Panc1 (cell line): ENCODE data around the gene DNAJB5. TPM values are rescaled to one million over a fixed set of nuclear protein-coding genes. Genes with fewer than 3 reads are reported as not detected.

Source experiments
- ATAC-seq: fragments of 200-7000 bp; cut with Tn5 transposase; 2 replicates; pipeline ENCODE4 v1.9.1; 2020; ENCODE audit warnings: mild to moderate bottlenecking, moderate library complexity
- BruUV-seq: library from RNA; stranded (reverse); fragments of 400-500 nt; replicated peaks from 2 replicates; lab custom pipeline; 2021; lab: Mats Ljungman, UMichigan
- CTCF ChIA-PET: fragments of 300-600 bp; sonication (Branson Sonifier 250); formaldehyde crosslinking; loops from one replicate; lab custom pipeline; 2022; ENCODE audit warnings: antibody characterized with exemption; lab: Charles Lee
- POLR2A ChIA-PET: fragments of 300-600 bp; sonication (Branson Sonifier 250); formaldehyde crosslinking; loops from one replicate; lab custom pipeline; 2022; ENCODE audit warnings: antibody characterized with exemption; lab: Charles Lee
- DNase-seq: peaks from one replicate; pipeline ENCODE4 v3.0.0-alpha.2; 2010; ENCODE audit warnings: low read depth, low spot score
- H3K27ac ChIP-seq: 2 replicates; pipeline ENCODE4 v1.5.1; 2011; ENCODE audit warnings: mild to moderate bottlenecking, low read length, inconsistent platforms
- H3K27me3 ChIP-seq: fragments of 200-500 bp; sonication (Bioruptor generic); 2 replicates; pipeline ENCODE4 v1.6.0; 2014; ENCODE audit warnings: low read length, inconsistent platforms; ENCODE audit not compliant: control insufficient read depth, insufficient read depth
- H3K36me3 ChIP-seq: fragments of 200-500 bp; sonication (Bioruptor generic); 2 replicates; pipeline ENCODE4 v1.5.1; 2014; ENCODE audit warnings: inconsistent platforms, mild to moderate bottlenecking, low read length, moderate library complexity; ENCODE audit not compliant: control insufficient read depth, insufficient read depth
- H3K4me1 ChIP-seq: 2 replicates; pipeline ENCODE4 v1.5.1; 2011; ENCODE audit warnings: inconsistent platforms, mild to moderate bottlenecking, low read length, moderate library complexity; ENCODE audit not compliant: control insufficient read depth, insufficient read depth
- H3K4me3 ChIP-seq, 2 experiments: 2 replicates each; pipeline ENCODE4 v1.5.1; 2011 to 2012; ENCODE audit warnings: low read depth in 2 of 2, low read length in 2 of 2, mild to moderate bottlenecking in 2 of 2, inconsistent platforms in 1 of 2, moderate library complexity in 1 of 2
- H3K9me3 ChIP-seq: fragments of 200-500 bp; sonication (Bioruptor generic); 2 replicates; pipeline ENCODE4 v1.5.1; 2014; ENCODE audit warnings: low read depth, mild to moderate bottlenecking, inconsistent platforms, low read length, moderate library complexity; ENCODE audit not compliant: control insufficient read depth, insufficient read depth
- POLR2AphosphoS5 ChIP-seq: IDR thresholded peaks from 2 replicates; pipeline ENCODE4 v1.6.1; 2012; ENCODE audit warnings: mild to moderate bottlenecking, low read depth, low read length, moderate library complexity
- SIN3A ChIP-seq: IDR thresholded peaks from 2 replicates; pipeline ENCODE4 v1.6.1; 2012; ENCODE audit warnings: low read depth, mild to moderate bottlenecking, low read length, moderate library complexity, borderline replicate concordance; ENCODE audit not compliant: insufficient read depth
- TCF7L2 ChIP-seq: IDR thresholded peaks from 2 replicates; pipeline ENCODE4 v1.6.1; 2011; ENCODE audit warnings: mild to moderate bottlenecking, low read depth, low read length, inconsistent platforms
- in situ Hi-C: cut with HindIII; loops from 2 replicates; pipeline ENCODE4 v1.10.0; 2016; ENCODE audit warnings: low sequenced_read_pairs, low pct_unique_long_range_greater_than_20kb
- intact Hi-C: fragments of 100-400 bp; cut with micrococcal nuclease; formaldehyde crosslinking; loops from one replicate; pipeline ENCODE4 v1.10.0; 2022; ENCODE audit not compliant: unreplicated experiment
- total RNA-seq: library from RNA; stranded (reverse); gene quantifications from one replicate; pipeline ENCODE4 v1.2.1, GENCODE V29; 2021; ENCODE audit not compliant: unreplicated experiment
- TF ChIP-seq, protein P1 (sequence below): fragments of 450-650 bp; IDR thresholded peaks from 2 replicates; pipeline ENCODE4 v1.5.1; 2017; ENCODE audit warnings: mild to moderate bottlenecking
- TF ChIP-seq, protein P2 (sequence below), 2 experiments: IDR thresholded peaks; 2 replicates each; pipeline ENCODE4 v1.6.1; 2011 to 2012; ENCODE audit warnings: low read depth in 2 of 2, control low read depth in 1 of 2, low read length in 1 of 2, mild to moderate bottlenecking in 1 of 2, moderate library complexity in 1 of 2; ENCODE audit not compliant: insufficient read depth in 1 of 2

The DNAJB5 gene
- total RNA-seq, 1 experiment from 2014 or later: 9.7 TPM

DNA sequence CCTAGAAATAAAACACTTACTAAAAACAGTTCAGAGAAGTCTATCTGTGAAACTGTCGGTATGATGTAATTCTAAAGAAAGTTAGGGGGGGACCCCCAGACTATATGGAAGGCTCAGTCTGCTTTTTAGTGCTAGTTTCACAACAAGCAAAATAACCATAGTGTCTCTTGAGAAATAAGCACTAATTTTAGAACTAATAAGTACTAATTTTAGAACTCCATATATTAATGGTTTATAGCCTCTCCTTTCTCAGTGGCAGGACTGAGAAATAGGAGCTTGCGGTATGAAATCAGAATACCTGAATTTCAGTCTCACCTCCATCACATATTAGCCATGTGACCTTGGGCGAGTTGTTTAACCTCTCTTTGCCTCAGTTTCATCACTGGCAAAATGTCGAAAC, 32.9 kb upstream of the DNAJB5 start:
- no peak overlapping the region for H3K27ac ChIP-seq
- H3K27me3 ChIP-seq: peaks cover 62% of the 10 kb centered on the region
- no peaks in the 10 kb centered on the region for H3K9me3 ChIP-seq
- H3K4me3 ChIP-seq: no peak overlapping the region
- H3K36me3 ChIP-seq: no peaks in the 10 kb centered on the region
- in situ Hi-C loops (no loop called here), intact Hi-C loops (no loop called here)
- H3K4me1 ChIP-seq: peaks cover 2% of the 10 kb centered on the region; the same call in 1 of the 2 replicates
- TF ChIP-seq, protein P1, sequence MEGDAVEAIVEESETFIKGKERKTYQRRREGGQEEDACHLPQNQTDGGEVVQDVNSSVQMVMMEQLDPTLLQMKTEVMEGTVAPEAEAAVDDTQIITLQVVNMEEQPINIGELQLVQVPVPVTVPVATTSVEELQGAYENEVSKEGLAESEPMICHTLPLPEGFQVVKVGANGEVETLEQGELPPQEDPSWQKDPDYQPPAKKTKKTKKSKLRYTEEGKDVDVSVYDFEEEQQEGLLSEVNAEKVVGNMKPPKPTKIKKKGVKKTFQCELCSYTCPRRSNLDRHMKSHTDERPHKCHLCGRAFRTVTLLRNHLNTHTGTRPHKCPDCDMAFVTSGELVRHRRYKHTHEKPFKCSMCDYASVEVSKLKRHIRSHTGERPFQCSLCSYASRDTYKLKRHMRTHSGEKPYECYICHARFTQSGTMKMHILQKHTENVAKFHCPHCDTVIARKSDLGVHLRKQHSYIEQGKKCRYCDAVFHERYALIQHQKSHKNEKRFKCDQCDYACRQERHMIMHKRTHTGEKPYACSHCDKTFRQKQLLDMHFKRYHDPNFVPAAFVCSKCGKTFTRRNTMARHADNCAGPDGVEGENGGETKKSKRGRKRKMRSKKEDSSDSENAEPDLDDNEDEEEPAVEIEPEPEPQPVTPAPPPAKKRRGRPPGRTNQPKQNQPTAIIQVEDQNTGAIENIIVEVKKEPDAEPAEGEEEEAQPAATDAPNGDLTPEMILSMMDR: no peak
- POLR2A ChIA-PET: no interaction called here
- DNase-seq: no peak
- no peak for ATAC-seq
- CTCF ChIA-PET: no interaction called here
- no TSS peak for BruUV-seq

DNA sequence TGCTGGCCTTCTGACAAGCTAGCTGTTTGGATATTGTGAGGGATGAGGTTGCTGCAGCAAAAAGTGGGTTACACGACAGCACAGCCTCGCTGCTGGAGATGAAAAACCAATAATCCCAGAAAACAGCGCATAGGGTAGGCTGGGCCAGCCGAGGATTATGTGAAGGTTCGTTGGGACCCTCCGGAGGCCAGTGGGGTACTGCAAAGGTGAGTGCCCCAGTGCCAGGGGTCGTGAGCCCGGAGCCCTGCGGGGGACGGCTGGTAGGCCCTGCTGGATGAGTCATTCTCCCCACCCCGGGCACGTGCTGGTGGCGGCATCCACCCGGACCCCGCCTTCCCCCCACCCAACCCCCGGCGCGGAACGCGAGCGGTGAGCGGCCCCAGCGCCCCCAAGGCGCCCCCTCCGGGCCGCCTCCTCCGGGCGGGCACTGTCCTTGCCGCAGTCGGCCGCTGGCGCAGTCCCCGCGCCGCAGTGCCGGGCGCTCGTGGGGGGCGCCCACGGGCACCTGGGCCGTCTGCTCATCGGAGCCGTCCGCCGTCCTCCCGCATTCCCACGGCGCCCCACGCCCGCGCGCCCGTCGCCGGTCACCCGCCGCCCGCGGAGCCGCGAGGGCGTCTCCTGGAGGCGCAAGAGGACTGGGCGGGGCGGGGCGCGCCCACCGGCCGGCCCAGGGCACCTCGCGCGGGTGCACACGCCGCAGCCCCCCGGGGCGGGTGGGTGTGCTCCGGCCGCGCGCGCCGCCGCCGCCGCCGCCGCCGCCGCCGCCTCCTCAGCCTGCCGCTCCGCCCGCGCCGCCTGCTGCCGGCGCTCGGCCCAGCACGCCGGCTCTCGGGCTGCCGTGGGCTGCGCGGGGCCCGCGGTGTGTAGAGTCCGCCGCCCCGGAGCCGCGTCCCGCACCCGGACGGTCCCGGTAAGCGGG, 31.8 kb upstream of the DNAJB5 start, which contains the start of gene PHF24:
PHF24 (plus strand) TSS at position 794 of the 919 bp plus-strand sequence. CDS start 13,014 bp downstream, outside the sequence.
- Histone ChIP-seq H3K4me3 (peak within 1 kb of the TSS; percentile 25 to 32), H3K9me3 (no peaks in the 10 kb centered on the region), H3K27me3 (peaks cover 63% of the 10 kb centered on the region), H3K27ac (no peak within 1 kb of the TSS), H3K36me3 (no peaks in the 10 kb centered on the region), H3K4me1 (peaks cover 8% of the 10 kb centered on the region; the same call in 1 of the 2 replicates)
- ATAC-seq: peak; percentile 87
- no TSS peak for BruUV-seq
- TF ChIP-seq TCF7L2: no peak
- TF ChIP-seq, protein P1: peak; percentile 67
- intact Hi-C loops: no loop called here
- no peak for DNase-seq
- POLR2A ChIA-PET: no interaction called here
- in situ Hi-C loops: no loop called here
- CTCF ChIA-PET: no interaction called here

DNA sequence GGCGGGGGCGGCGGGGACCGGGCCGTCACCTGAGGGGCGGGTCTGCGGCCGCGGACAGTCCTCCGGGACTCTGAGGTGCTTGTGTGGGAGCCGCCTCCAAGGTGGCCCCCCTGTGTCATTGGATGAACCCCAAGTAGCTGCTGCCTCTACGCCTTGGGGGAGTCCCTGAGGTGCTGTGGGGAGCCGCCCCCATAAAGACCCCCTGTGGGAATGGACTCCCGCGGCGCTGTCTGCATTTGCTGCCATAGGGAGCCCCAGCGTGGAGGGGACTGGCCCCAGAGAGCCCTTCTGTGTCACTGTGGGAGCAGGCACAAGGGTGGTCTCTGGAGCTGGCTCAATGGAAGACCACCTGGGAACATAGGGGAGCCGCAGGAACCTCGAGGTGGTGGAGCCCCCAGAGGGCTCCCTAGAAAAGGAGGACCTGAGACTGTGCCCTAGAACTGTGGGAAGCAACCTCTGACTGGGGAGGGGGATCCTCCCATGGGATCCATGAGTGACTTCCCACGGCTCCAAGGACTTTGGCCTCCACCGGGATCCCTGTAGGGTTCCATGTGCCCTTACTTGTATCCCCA, 31.0 kb upstream of the DNAJB5 start:
- peak; percentile 10; the same call in 1 of the 2 replicates for ATAC-seq
- in situ Hi-C loops: no loop called here
- TF ChIP-seq POLR2AphosphoS5 (no peak), SIN3A (no peak), TCF7L2 (no peak)
- TF ChIP-seq, protein P1: peak; percentile 24; the same call in 1 of the 2 replicates
- TF ChIP-seq, protein P2, sequence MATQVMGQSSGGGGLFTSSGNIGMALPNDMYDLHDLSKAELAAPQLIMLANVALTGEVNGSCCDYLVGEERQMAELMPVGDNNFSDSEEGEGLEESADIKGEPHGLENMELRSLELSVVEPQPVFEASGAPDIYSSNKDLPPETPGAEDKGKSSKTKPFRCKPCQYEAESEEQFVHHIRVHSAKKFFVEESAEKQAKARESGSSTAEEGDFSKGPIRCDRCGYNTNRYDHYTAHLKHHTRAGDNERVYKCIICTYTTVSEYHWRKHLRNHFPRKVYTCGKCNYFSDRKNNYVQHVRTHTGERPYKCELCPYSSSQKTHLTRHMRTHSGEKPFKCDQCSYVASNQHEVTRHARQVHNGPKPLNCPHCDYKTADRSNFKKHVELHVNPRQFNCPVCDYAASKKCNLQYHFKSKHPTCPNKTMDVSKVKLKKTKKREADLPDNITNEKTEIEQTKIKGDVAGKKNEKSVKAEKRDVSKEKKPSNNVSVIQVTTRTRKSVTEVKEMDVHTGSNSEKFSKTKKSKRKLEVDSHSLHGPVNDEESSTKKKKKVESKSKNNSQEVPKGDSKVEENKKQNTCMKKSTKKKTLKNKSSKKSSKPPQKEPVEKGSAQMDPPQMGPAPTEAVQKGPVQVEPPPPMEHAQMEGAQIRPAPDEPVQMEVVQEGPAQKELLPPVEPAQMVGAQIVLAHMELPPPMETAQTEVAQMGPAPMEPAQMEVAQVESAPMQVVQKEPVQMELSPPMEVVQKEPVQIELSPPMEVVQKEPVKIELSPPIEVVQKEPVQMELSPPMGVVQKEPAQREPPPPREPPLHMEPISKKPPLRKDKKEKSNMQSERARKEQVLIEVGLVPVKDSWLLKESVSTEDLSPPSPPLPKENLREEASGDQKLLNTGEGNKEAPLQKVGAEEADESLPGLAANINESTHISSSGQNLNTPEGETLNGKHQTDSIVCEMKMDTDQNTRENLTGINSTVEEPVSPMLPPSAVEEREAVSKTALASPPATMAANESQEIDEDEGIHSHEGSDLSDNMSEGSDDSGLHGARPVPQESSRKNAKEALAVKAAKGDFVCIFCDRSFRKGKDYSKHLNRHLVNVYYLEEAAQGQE (IDR thresholded peaks at IDR 0.05; ENCODE audit: insufficient read depth in 1 of 2, low read depth in 2 of 2, low read length in 1 of 2): no peak
- ChIA-PET CTCF (no interaction called here), POLR2A (no interaction called here)
- H3K4me1 ChIP-seq: peaks cover 8% of the 10 kb centered on the region; the same call in 1 of the 2 replicates
- peak overlapping the region; percentile 25 to 32 for H3K4me3 ChIP-seq
- no peak for DNase-seq
- H3K27me3 ChIP-seq: peaks cover 70% of the 10 kb centered on the region
- H3K9me3 ChIP-seq: no peaks in the 10 kb centered on the region
- intact Hi-C loops: no loop called here
- BruUV-seq: no TSS peak
- no peak overlapping the region for H3K27ac ChIP-seq
- H3K36me3 ChIP-seq: no peaks in the 10 kb centered on the region
